Endothelial cell of coronary artery (primary cell): ENCODE measurements around the gene GOLGA6L6. TPM values are rescaled to one million over a fixed set of nuclear protein-coding genes. Genes with fewer than 3 reads are reported as not detected.

Experiments
- total RNA-seq: library from RNA; depleted of rRNA; stranded (reverse); fragments of >200 nt; gene quantifications from 2 replicates; pipeline ENCODE4 v1.2.3, GENCODE V29; 2014

The GOLGA6L6 gene, protein sequence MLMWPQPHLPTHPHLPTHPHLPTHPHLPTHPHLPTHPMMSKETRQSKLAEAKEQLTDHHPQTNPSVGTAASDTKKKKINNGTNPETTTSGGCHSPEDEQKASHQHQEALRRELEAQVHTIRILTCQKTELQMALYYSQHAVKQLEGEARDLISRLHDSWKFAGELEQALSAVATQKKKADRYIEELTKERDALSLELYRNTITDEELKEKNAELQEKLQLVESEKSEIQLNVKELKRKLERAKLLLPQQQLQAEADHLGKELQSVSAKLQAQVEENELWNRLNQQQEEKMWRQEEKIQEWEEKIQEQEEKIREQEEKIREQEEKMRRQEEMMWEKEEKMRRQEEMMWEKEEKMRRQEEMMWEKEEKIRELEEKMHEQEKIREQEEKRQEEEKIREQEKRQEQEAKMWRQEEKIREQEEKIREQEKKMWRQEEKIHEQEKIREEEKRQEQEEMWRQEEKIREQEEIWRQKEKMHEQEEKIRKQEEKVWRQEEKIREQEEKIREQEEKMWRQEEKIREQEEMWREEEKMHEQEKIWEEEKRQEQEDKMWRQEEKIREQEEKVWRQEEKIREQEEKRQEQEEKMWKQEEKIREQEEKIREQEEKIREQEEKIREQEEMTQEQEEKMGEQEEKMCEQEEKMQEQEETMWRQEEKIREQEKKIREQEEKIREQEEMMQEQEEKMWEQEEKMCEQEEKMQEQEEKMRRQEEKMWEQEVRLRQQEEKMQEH
- total RNA-seq: not detected in 2 replicates

DNA sequence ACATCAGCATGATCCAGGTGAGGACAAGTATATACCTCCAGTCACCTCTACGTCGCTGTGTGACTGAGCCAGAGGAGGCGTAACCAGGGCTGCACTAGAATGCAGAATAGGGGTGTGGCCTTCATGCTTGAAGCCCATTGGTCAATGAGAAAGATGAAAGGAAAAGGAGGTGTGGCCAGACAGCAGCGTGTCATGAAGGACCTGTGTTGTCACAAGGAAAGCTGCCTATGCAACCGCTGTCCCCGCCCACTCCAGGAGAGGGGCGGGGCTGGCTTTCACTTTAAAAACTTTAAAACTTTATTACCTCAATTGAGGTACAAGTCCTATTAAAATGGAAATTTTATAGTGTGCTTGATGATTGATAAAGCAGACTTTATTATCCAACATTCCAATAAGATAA is at the start of gene GOLGA6L6:
Gene GOLGA6L6 (minus strand): TSS at position 101 of the 400 bp plus-strand sequence. CDS start 91 bp downstream, at position 10.

